ENCODE data around the gene SYNE2. TPM values are rescaled to one million over a fixed set of nuclear protein-coding genes. Genes with fewer than 3 reads are reported as not detected.

SYNE2 gene
- total and polyA plus RNA-seq, 2 donors (not counting 1 experiment from before 2014, with no cell fraction given), result 3.1 to 15.4 TPM

DNA sequence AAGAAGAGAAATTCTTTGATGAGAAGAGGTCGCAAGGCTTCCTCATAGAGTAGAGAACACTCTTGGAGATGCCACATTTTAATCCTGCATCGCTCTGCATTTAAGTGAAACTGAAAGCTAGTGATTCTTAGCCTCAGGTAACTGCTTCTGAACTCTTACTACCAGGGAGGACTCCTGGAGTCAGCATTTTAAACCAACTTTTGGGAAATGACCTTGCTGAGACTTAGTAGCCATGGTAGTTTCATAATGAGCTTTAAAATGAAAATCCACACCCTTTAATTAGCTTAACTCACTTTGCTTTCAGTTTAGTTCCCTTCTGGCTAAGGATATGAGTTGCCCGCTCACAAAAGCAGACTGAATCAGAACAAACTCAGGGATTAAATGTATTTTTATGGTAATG, 80.3 kb downstream of the SYNE2 start:
- Histone ChIP-seq H3K9me3 (ENCODE audit: control insufficient read depth, insufficient read depth, low read depth, low read length) (no peaks in the 10 kb centered on the region), H3K27ac (ENCODE audit: insufficient read depth, low read length) (no peak overlapping the region), H3K4me2 (ENCODE audit: extremely low read depth, insufficient read depth, low read length) (no peak overlapping the region), H2AFZ (ENCODE audit: low read length) (no peak overlapping the region), H3K79me2 (ENCODE audit: control insufficient read depth, insufficient read depth, low read length) (no peaks in the 10 kb centered on the region), H3K4me1 (ENCODE audit: control insufficient read depth, extremely low read depth, insufficient read depth, low read length) (no peaks in the 10 kb centered on the region), H3K4me3 (replicated peaks in 1 of 4; ENCODE audit: control extremely low read depth in 1 of 4, insufficient read depth in 1 of 4, low read depth in 3 of 4, low read length in 4 of 4) (no peak overlapping the region), H4K20me1 (ENCODE audit: control insufficient read depth, extremely low read depth, insufficient read depth, low read length) (no peaks in the 10 kb centered on the region), H3K36me3 (ENCODE audit: control insufficient read depth, insufficient read depth, low read length) (no peaks in the 10 kb centered on the region), H3K9ac (ENCODE audit: insufficient read depth, low read length) (no peak overlapping the region), H3K27me3 (ENCODE audit: control insufficient read depth, insufficient read depth, low read length) (no peaks in the 10 kb centered on the region)
- TF ChIP-seq, protein P1, sequence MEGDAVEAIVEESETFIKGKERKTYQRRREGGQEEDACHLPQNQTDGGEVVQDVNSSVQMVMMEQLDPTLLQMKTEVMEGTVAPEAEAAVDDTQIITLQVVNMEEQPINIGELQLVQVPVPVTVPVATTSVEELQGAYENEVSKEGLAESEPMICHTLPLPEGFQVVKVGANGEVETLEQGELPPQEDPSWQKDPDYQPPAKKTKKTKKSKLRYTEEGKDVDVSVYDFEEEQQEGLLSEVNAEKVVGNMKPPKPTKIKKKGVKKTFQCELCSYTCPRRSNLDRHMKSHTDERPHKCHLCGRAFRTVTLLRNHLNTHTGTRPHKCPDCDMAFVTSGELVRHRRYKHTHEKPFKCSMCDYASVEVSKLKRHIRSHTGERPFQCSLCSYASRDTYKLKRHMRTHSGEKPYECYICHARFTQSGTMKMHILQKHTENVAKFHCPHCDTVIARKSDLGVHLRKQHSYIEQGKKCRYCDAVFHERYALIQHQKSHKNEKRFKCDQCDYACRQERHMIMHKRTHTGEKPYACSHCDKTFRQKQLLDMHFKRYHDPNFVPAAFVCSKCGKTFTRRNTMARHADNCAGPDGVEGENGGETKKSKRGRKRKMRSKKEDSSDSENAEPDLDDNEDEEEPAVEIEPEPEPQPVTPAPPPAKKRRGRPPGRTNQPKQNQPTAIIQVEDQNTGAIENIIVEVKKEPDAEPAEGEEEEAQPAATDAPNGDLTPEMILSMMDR (conservative IDR thresholded peaks at IDR 0.05 in 1 of 2, IDR thresholded peaks at IDR 0.05 in 1 of 2; ENCODE audit: low read depth in 1 of 2, low read length in 2 of 2), result no peak
- no peak for TF ChIP-seq EZH2 (IDR thresholded peaks at IDR 0.05; ENCODE audit: low read length, missing control alignments)
- no peak for DNase-seq (ENCODE audit: low read depth in 2 of 2)

DNA sequence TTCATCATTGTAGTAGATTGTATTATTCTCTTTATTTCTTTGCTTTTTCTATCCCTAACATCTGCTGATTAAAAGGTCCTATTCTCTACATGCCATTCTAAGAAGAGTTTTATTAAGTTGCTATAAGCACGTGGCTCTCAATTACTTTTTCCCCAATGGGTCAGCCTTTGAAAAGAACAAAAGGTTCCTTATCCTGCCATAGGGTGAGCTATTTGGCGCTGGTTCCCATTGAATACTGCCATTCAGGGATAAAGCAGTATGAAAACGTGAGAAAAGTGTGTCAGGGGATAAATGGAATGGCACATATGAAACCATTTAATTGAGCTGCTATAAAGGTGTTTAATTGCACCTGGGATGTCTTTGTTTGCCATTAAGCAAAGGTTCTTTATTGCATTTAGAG, 80.9 kb downstream of the SYNE2 start:
- H3K79me2 ChIP-seq (ENCODE audit: control insufficient read depth, insufficient read depth, low read length), result no peaks in the 10 kb centered on the region
- no peak overlapping the region for H3K9ac ChIP-seq (ENCODE audit: insufficient read depth, low read length)
- no peak overlapping the region for H3K4me3 ChIP-seq (replicated peaks in 1 of 4; ENCODE audit: control extremely low read depth in 1 of 4, insufficient read depth in 1 of 4, low read depth in 3 of 4, low read length in 4 of 4)
- H3K36me3 ChIP-seq (ENCODE audit: control insufficient read depth, insufficient read depth, low read length), result no peaks in the 10 kb centered on the region
- H3K9me3 ChIP-seq (ENCODE audit: control insufficient read depth, insufficient read depth, low read depth, low read length), result no peaks in the 10 kb centered on the region
- TF ChIP-seq, protein P1 (conservative IDR thresholded peaks at IDR 0.05 in 1 of 2, IDR thresholded peaks at IDR 0.05 in 1 of 2; ENCODE audit: low read depth in 1 of 2, low read length in 2 of 2), result no peak
- TF ChIP-seq EZH2 (IDR thresholded peaks at IDR 0.05; ENCODE audit: low read length, missing control alignments), result no peak
- no peak for DNase-seq (ENCODE audit: low read depth in 2 of 2)
- no peak overlapping the region for H2AFZ ChIP-seq (ENCODE audit: low read length)
- no peaks in the 10 kb centered on the region for H3K27me3 ChIP-seq (ENCODE audit: control insufficient read depth, insufficient read depth, low read length)
- no peaks in the 10 kb centered on the region for H4K20me1 ChIP-seq (ENCODE audit: control insufficient read depth, extremely low read depth, insufficient read depth, low read length)
- H3K4me1 ChIP-seq (ENCODE audit: control insufficient read depth, extremely low read depth, insufficient read depth, low read length), result no peaks in the 10 kb centered on the region
- H3K4me2 ChIP-seq (ENCODE audit: extremely low read depth, insufficient read depth, low read length), result no peak overlapping the region
- H3K27ac ChIP-seq (ENCODE audit: insufficient read depth, low read length), result no peak overlapping the region

DNA sequence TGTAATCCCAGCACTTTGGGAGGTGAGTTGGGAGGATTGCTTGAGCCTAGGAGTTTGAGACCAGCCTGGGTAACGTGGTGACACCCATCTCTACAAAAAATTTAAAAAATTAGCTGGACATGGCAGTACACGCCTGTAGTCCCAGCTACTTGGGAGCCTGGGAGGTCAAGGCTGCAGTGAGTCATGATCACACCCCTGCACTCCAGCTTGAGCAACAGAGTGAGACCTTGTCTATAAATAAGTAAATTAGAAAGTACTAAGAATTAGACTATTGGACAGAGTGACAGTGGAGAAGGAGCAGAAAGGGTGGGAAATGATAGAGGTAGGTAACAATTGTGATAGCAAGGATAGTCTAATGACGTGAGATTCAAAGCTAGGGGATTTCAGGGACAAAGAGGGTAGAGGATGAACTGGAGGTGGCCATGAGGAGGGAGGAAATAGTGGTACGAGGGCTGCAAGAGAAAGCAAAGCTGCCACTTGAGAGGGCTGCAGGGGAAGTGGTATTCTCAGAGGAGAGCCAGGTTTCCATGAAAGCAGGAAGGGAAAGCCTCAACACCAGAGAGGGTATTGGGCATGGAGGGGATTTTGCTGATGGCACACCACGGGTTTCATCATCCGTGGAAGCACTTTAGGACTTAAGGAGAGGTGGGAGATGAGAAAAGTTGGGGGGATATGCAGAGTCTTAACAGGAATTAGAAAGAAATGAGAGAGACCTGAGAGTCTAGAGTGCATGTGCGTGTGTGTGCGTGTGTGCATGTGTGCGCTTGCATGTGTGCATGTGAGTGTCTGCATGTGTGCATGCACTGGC, 85.6 kb downstream of the SYNE2 start:
- Histone ChIP-seq H2AFZ (ENCODE audit: low read length) (no peak overlapping the region), H3K4me2 (ENCODE audit: extremely low read depth, insufficient read depth, low read length) (no peak overlapping the region), H3K9ac (ENCODE audit: insufficient read depth, low read length) (no peak overlapping the region), H3K27me3 (ENCODE audit: control insufficient read depth, insufficient read depth, low read length) (no peaks in the 10 kb centered on the region), H3K27ac (ENCODE audit: insufficient read depth, low read length) (no peak overlapping the region), H3K9me3 (ENCODE audit: control insufficient read depth, insufficient read depth, low read depth, low read length) (no peaks in the 10 kb centered on the region), H3K4me3 (replicated peaks in 1 of 4; ENCODE audit: control extremely low read depth in 1 of 4, insufficient read depth in 1 of 4, low read depth in 3 of 4, low read length in 4 of 4) (no peak overlapping the region), H3K4me1 (ENCODE audit: control insufficient read depth, extremely low read depth, insufficient read depth, low read length) (no peaks in the 10 kb centered on the region), H3K36me3 (ENCODE audit: control insufficient read depth, insufficient read depth, low read length) (no peaks in the 10 kb centered on the region), H4K20me1 (ENCODE audit: control insufficient read depth, extremely low read depth, insufficient read depth, low read length) (no peaks in the 10 kb centered on the region), H3K79me2 (ENCODE audit: control insufficient read depth, insufficient read depth, low read length) (no peaks in the 10 kb centered on the region)
- no peak for DNase-seq (ENCODE audit: low read depth in 2 of 2)
- TF ChIP-seq EZH2 (IDR thresholded peaks at IDR 0.05; ENCODE audit: low read length, missing control alignments), result no peak
- TF ChIP-seq, protein P1 (conservative IDR thresholded peaks at IDR 0.05 in 1 of 2, IDR thresholded peaks at IDR 0.05 in 1 of 2; ENCODE audit: low read depth in 1 of 2, low read length in 2 of 2), result no peak

All from fibroblast of lung (primary cell).